HepG2 (cell line): ENCODE results near the gene UNC13D. TPM values are rescaled to one million over a fixed set of nuclear protein-coding genes. Genes with fewer than 3 reads are reported as not detected.

Experiments used
- ATAC-seq: fragments of 200-7000 bp; cut with Tn5 transposase; 3 replicates; pipeline ENCODE4 v1.9.1; 2020; ENCODE audit warnings: mild to moderate bottlenecking, moderate library complexity
- BruUV-seq: library from RNA; stranded (reverse); fragments of 400-500 nt; replicated peaks from 2 replicates; lab custom pipeline; 2021; lab: Mats Ljungman, UMichigan
- CTCF ChIA-PET: fragments of 300-600 bp; formaldehyde crosslinking; extraction: SDS; loops from one replicate; lab custom pipeline; 2021; ENCODE audit warnings: low total read pairs, inconsistent platforms, low intra/inter-chr PET ratio; lab: Yijun Ruan, JAX
- POLR2A ChIA-PET: fragments of 350-600 bp; sonication (Branson Sonifier 250); formaldehyde crosslinking; loops from one replicate; lab custom pipeline; 2020; ENCODE audit warnings: antibody characterized with exemption, inconsistent platforms; lab: Yijun Ruan, JAX
- DNase-seq: peaks from one replicate; pipeline ENCODE4 v3.0.0-alpha.2; 2015; ENCODE audit warnings: low spot score
- FAIRE-seq: peaks from 3 replicates; lab custom pipeline; 2011; peaks lifted over from hg19 to GRCh38; lab: Jason Lieb, UNC
- H2AFZ ChIP-seq: one replicate; pipeline ENCODE4 v1.6.1; 2011; ENCODE audit warnings: low read length, inconsistent platforms
- H3K27ac ChIP-seq: fragments of 300-600 bp; 3 replicates; pipeline ENCODE4 v1.8.0; 2011; ENCODE audit warnings: mixed run types, mild to moderate bottlenecking, mixed read lengths, low read length, inconsistent platforms; ENCODE audit not compliant: insufficient read depth; ENCODE audit errors: extremely low read length
- H3K27me3 ChIP-seq, 2 experiments: fragments of 200-600 bp in 1 of 2; 2 replicates in 1 of 2; 3 replicates in 1 of 2; pipeline versions ENCODE4 v1.6.0 to v1.8.0; 2011; ENCODE audit warnings: low read length in 2 of 2, mild to moderate bottlenecking in 2 of 2, moderate library complexity in 2 of 2, inconsistent platforms in 1 of 2; ENCODE audit not compliant: insufficient read depth in 2 of 2, control insufficient read depth in 1 of 2
- H3K36me3 ChIP-seq, 2 experiments: fragments of 200-600 bp in 1 of 2; replicated peaks in 1 of 2; 2 replicates in 1 of 2; 3 replicates in 1 of 2; pipeline versions ENCODE4 v1.5.1 to v1.8.0; 2011; ENCODE audit warnings: low read length in 2 of 2, inconsistent platforms in 1 of 2; ENCODE audit not compliant: insufficient read depth in 2 of 2, control insufficient read depth in 1 of 2
- H3K4me1 ChIP-seq: 2 replicates; pipeline ENCODE4 v1.5.1; 2012; ENCODE audit warnings: low read length, inconsistent platforms; ENCODE audit not compliant: insufficient read depth
- H3K4me2 ChIP-seq: 2 replicates; pipeline ENCODE4 v1.6.0; 2011; ENCODE audit warnings: low read depth, low read length, inconsistent platforms
- H3K4me3 ChIP-seq, 3 experiments: fragments of 200-600 bp in 1 of 3; sonication (generic), shearing (Covaris generic) in 1 of 3; replicated peaks in 1 of 3; 2 replicates each; pipeline ENCODE4 v1.5.1; 2011 to 2016; ENCODE audit warnings: low read length in 3 of 3, inconsistent platforms in 2 of 3, low read depth in 2 of 3, mild to moderate bottlenecking in 2 of 3, control low read depth in 1 of 3, mixed read lengths in 1 of 3; ENCODE audit not compliant: insufficient read depth in 1 of 3
- H3K79me2 ChIP-seq: one replicate; pipeline ENCODE4 v1.6.1; 2011; ENCODE audit warnings: low read length, inconsistent platforms; ENCODE audit not compliant: insufficient read depth
- H3K9ac ChIP-seq: 2 replicates; pipeline ENCODE4 v1.6.0; 2011; ENCODE audit warnings: mild to moderate bottlenecking, low read depth, low read length, inconsistent platforms; ENCODE audit not compliant: insufficient read depth
- H3K9me3 ChIP-seq: 2 replicates; pipeline ENCODE4 v1.5.1; 2012; ENCODE audit warnings: mild to moderate bottlenecking, low read length
- H4K20me1 ChIP-seq: 2 replicates; pipeline ENCODE4 v1.6.0; 2011; ENCODE audit warnings: inconsistent platforms, mild to moderate bottlenecking, low read length, moderate library complexity; ENCODE audit not compliant: insufficient read depth
- FOXK1 ChIP-seq: sonication (generic); formaldehyde crosslinking; IDR thresholded peaks from 2 replicates; pipeline ENCODE4 v1.4.0; 2020; ENCODE audit warnings: low read depth, missing genetic modification reagents, borderline replicate concordance
- NFYB ChIP-seq: sonication (generic); formaldehyde crosslinking; IDR thresholded peaks from 2 replicates; pipeline ENCODE4 v1.4.0; 2020; ENCODE audit warnings: missing genetic modification reagents
- SRY ChIP-seq: sonication (generic); formaldehyde crosslinking; IDR thresholded peaks from 2 replicates; pipeline ENCODE4 v1.8.0; 2022; ENCODE audit warnings: mild to moderate bottlenecking, missing genetic modification reagents
- WGBS: methylation state at CpG from one replicate; pipeline ENCODE4 v1.1.6; 2017; ENCODE audit warnings: low lambda C conversion rate; 5-methylcytosine and 5-hydroxymethylcytosine counted together
- in situ Hi-C: cut with HindIII; loops from 2 replicates; pipeline ENCODE4 v1.10.0; 2017; ENCODE audit warnings: low pct_unique_long_range_greater_than_20kb; ENCODE audit not compliant: extremely low pct_ligation_motif_present
- intact Hi-C: fragments of 100-400 bp; cut with micrococcal nuclease; formaldehyde crosslinking; loops from one replicate; pipeline ENCODE4 v1.10.0; 2022; ENCODE audit not compliant: unreplicated experiment
- polyA plus RNA-seq, 8 experiments: library from polyadenylated mRNA; depleted of rRNA in 3 of 8; stranded (reverse) in 7 of 8; unstranded in 1 of 8; fragments of >200 nt; fragmentation: Illumina TruSeq in 4 of 8; extraction: Trizol in 4 of 8; gene quantifications; 2 replicates each; pipeline versions ENCODE4 v1.2.1 to v1.2.3, GENCODE V29; 2011 to 2016; ENCODE audit warnings: low read depth in 4 of 8, missing spikeins in 1 of 8, mixed read lengths in 1 of 8; ENCODE audit not compliant: insufficient read depth in 1 of 8
- total RNA-seq, 5 experiments: library from RNA; depleted of rRNA; stranded (reverse); fragments of >200 nt; fragmentation: Illumina TruSeq; extraction: Trizol; gene quantifications; 2 replicates each; pipeline ENCODE4 v1.2.3, GENCODE V29; 2016; ENCODE audit warnings: low read depth in 1 of 5
- TF ChIP-seq, protein P1 (sequence below): sonication (generic); formaldehyde crosslinking; IDR thresholded peaks from 2 replicates; pipeline ENCODE4 v1.5.1; 2020; ENCODE audit warnings: mild to moderate bottlenecking, missing genetic modification reagents, borderline replicate concordance
- TF ChIP-seq, protein P2 (sequence below): sonication (generic); formaldehyde crosslinking; IDR thresholded peaks from 2 replicates; pipeline ENCODE4 v1.4.0; 2020; ENCODE audit warnings: mild to moderate bottlenecking, missing genetic modification reagents

UNC13D gene
- total and polyA plus RNA-seq, 2 of the 13 experiments (the other 11 are each of a cell fraction or from before 2014, with no cell fraction given), result 29.7 to 42.7 TPM

DNA sequence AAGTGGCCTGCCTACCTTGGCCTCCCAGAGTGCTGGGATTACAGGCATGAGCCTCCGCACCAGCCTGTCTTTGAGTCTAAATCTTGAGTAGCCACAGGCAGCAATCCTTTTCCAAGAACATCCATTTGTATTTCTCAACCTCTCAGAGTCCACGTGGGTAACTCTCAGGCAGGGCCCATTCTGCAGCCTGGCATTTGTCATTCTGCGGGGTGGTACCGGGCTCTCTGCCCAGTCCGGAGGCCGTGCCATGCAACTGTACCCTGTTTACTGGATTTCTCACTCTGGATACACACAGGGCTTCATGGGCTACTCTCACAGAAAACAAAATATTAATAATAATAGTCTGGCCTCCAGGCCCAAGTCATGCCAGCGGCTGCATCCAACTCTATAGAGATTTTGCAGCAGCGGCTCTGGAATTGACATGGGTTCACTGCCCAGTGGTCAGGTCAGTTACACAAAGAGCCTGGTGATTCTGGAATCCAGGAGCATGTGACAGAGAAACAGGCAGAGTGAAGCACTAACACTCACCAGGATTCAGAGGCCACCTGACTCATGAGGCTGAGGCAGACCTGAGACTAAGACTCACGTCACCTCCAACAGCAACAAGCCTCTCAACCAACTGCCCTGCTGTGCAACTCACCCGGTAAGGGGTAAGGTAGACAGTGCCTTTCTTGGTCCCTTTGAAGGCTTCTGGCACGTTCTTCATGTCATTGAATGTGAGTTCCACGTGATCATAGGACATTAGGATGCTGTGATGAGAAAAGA, 6.9 kb upstream of the UNC13D start:
- DNase-seq, result no peak
- peaks cover 54% of the 10 kb centered on the region for H3K4me1 ChIP-seq
- CTCF ChIA-PET, result no interaction called here
- H3K4me2 ChIP-seq, result no peak overlapping the region
- no peak overlapping the region for H3K4me3 ChIP-seq
- no peaks in the 10 kb centered on the region; a peak in 1 of 5 replicates for H3K27me3 ChIP-seq
- TF ChIP-seq SRY (CRISPR knock-in tag), result 0 out of 2 replicates have a peak, but pooled peaks have one; percentile 26
- TF ChIP-seq, protein P1, sequence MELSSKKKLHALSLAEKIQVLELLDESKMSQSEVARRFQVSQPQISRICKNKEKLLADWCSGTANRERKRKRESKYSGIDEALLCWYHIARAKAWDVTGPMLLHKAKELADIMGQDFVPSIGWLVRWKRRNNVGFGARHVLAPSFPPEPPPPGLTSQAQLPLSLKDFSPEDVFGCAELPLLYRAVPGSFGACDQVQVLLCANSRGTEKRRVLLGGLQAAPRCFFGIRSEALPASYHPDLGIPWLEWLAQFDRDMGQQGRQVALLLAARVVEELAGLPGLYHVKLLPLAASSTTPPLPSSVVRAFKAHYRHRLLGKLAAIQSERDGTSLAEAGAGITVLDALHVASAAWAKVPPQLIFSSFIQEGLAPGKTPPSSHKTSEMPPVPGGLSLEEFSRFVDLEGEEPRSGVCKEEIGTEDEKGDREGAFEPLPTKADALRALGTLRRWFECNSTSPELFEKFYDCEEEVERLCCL (CRISPR knock-in tag), result no peak
- no peak for TF ChIP-seq NFYB
- TF ChIP-seq FOXK1 (CRISPR knock-in tag), result no peak
- TF ChIP-seq, protein P2, sequence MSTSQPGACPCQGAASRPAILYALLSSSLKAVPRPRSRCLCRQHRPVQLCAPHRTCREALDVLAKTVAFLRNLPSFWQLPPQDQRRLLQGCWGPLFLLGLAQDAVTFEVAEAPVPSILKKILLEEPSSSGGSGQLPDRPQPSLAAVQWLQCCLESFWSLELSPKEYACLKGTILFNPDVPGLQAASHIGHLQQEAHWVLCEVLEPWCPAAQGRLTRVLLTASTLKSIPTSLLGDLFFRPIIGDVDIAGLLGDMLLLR, result 0 out of 2 replicates have a peak, but pooled peaks have one; percentile 24
- FAIRE-seq, result no peak
- no peak for ATAC-seq
- H2AFZ ChIP-seq, result no peak overlapping the region
- POLR2A ChIA-PET, result interaction anchor here (1.4 to 12.8 kb wide), 4 partner anchors 7 to 71 kb away, joined by 3 to 454 read pairs (median 118); partner anchors contain the start of gene TRIM47
- intact Hi-C loops, result no loop called here
- no peak overlapping the region for H3K9ac ChIP-seq
- H4K20me1 ChIP-seq, result peaks cover 6% of the 10 kb centered on the region; the same call in 1 of the 2 replicates
- peaks cover 17% of the 10 kb centered on the region for H3K79me2 ChIP-seq
- H3K36me3 ChIP-seq, result peaks cover 9 to 32% of the 10 kb centered on the region in 2 experiments
- in situ Hi-C loops, result no loop called here
- H3K9me3 ChIP-seq, result no peaks in the 10 kb centered on the region
- WGBS, result 97% methylated on average over 11 of the region's 12 CpGs
- no TSS peak for BruUV-seq
- no peak overlapping the region for H3K27ac ChIP-seq
